AG04449 (cell line): ENCODE measurements around the gene HOXC11.
A peak's percentile ranks its signal among the peaks of the same experiment; 100 is the strongest.

Source experiments
- CTCF ChIA-PET: fragments of 350-600 bp; formaldehyde crosslinking; extraction: SDS; loops from one replicate; lab custom pipeline; 2021; ENCODE audit warnings: antibody characterized with exemption; lab: Yijun Ruan, JAX
- POLR2A ChIA-PET: fragments of 400-600, 350-600 bp; formaldehyde crosslinking; extraction: SDS; loops from one replicate; lab custom pipeline; 2020; ENCODE audit warnings: antibody characterized with exemption, inconsistent platforms; lab: Yijun Ruan, JAX
- DNase-seq: peaks from one replicate; pipeline ENCODE4 v3.0.0-alpha.2; 2010; ENCODE audit warnings: low read depth, low spot score
- H3K4me3 ChIP-seq: 2 replicates; pipeline ENCODE4 v1.5.1; 2011; ENCODE audit warnings: low read depth, mild to moderate bottlenecking, control low read depth, low read length
- TF ChIP-seq, protein P1 (sequence below): IDR thresholded peaks from one replicate; pipeline ENCODE4 v1.5.1; 2011; ENCODE audit warnings: mild to moderate bottlenecking, moderate library complexity, low read length, control low read depth, inconsistent platforms; ENCODE audit not compliant: insufficient read depth; ENCODE audit errors: missing control alignments

HOXC11 gene

DNA sequence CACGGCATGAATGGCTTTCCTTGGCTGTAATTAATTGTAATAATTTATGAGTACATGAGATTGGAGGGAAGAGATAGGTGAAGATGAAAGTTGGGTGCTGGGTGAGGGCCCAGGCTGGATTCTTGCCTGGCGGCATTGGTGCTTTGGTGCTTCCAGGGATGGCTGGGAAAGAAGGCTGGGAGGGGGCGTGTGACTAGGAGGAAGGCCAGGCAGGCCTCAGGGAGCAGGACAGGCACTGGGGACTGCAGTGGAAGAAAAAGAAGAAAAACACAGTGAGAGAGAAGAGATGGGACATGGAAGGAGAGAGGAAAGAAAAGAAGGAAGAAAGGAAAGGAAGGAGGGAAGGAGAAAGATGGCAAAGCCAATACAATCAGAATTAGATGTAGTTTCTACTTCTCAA is 30.7 kb downstream of the HOXC11 start:
- POLR2A ChIA-PET: interaction anchor here (1.0 to 1.8 kb wide), 4 partner anchors 8 to 212 kb away, joined by 3 to 7 read pairs (median 4); no protein-coding TSS in a partner anchor
- TF ChIP-seq, protein P1, sequence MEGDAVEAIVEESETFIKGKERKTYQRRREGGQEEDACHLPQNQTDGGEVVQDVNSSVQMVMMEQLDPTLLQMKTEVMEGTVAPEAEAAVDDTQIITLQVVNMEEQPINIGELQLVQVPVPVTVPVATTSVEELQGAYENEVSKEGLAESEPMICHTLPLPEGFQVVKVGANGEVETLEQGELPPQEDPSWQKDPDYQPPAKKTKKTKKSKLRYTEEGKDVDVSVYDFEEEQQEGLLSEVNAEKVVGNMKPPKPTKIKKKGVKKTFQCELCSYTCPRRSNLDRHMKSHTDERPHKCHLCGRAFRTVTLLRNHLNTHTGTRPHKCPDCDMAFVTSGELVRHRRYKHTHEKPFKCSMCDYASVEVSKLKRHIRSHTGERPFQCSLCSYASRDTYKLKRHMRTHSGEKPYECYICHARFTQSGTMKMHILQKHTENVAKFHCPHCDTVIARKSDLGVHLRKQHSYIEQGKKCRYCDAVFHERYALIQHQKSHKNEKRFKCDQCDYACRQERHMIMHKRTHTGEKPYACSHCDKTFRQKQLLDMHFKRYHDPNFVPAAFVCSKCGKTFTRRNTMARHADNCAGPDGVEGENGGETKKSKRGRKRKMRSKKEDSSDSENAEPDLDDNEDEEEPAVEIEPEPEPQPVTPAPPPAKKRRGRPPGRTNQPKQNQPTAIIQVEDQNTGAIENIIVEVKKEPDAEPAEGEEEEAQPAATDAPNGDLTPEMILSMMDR: no peak
- DNase-seq: no peak

DNA sequence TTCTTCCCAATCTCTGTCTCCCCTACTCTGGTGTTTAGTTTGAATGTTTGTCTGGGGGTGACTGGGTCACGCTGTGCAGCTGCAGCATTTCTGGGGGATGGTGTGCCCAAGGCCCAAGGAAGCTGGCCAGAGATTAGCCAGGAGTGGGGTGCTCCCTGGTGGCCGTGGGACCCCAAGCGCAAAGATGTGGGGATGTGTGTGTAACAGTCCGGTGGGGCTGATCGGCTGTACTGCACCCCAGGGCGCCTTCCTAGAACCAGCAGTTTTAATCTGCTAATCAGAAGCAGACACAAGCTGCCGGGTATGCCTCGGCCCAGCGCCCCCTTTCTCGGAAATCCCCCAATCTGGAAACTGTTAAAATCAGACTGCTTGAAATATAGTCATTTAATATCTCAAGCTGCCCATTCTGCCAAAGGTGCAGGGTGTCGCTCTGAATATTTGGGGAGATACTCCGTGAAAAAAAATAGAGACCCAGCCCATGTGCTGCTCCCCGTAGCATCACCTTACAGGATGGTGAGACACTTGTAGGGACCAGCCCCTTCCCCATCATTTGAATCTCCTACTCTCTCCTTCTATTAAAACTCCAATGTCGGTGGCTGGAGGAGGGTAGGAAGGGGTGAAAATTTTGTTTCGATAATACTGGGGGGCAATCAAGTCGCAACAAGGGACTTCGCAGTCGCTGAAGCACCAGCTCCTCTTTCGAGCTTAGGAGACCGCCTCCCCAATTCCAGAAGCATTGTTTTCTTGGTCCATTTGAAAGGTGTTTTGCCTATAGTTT is 31.3 kb downstream of the HOXC11 start:
- ChIA-PET POLR2A (interaction anchor here (0.8 to 1.8 kb wide), 5 partner anchors 9 to 211 kb away, joined by 3 to 7 read pairs (median 3); no protein-coding TSS in a partner anchor), CTCF (interaction anchor here (0.7 to 21.3 kb wide), 18 partner anchors 8 to 366 kb away, joined by 3 to 756 read pairs (median 5); partner anchors contain the start of genes HOXC10, HOXC5, HOXC6 and SMUG1)
- DNase-seq: no peak
- peak overlapping the region; percentile 96 for H3K4me3 ChIP-seq
- TF ChIP-seq, protein P1: peak; percentile 35

More for the DNA sequence above, 30.7 kb downstream of the HOXC11 start:
- H3K4me3 ChIP-seq: peak overlapping the region; percentile 96
- CTCF ChIA-PET: interaction anchor here (0.8 to 21.3 kb wide), 15 partner anchors 8 to 257 kb away, joined by 3 to 756 read pairs (median 5); partner anchors contain the start of genes HOXC10, HOXC5, HOXC6 and SMUG1

DNA sequence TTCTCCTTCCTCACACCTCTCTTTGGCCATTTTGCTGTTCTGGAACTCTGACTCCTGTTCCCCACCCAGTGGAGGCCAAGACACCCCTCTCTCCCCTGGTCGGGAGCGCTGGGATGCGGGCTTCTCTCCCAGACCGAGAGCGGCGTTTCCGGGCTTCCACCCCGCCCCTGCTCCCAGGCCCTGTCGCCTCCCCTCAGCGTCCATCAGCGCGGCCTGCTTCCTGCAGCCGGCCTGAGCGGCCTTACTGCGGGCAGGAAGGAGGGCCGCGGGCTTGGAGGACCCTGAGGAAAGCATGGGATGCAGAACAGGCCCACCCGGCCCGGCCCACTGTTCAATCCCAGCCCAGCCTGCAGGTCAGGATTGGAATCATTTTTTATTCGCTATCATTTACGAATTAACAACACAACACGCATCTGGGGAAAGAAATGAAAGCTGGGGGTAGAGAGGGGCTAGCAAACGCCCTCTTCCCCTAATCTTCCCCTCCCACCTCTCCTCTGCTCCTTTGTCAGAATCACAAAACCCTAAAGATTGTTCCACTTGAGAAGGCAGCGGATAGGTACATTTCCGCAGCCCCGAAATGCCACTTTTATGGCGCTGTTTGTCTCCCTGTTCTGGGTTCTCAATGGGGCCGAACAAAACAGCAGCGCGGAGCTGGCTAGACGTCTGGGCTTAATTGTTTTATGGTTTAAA is 32.1 kb downstream of the HOXC11 start:
- POLR2A ChIA-PET: interaction anchor here (0.8 to 2.3 kb wide), 6 partner anchors 9 to 186 kb away, joined by 3 to 10 read pairs (median 4); no protein-coding TSS in a partner anchor
- CTCF ChIA-PET: interaction anchor here (0.7 to 21.3 kb wide), 23 partner anchors 8 to 365 kb away, joined by 3 to 756 read pairs (median 5); partner anchors contain the start of genes HOXC10, HOXC5, HOXC6 and SMUG1
- TF ChIP-seq, protein P1: no peak
- H3K4me3 ChIP-seq: peak overlapping the region; percentile 96
- no peak for DNase-seq

DNA sequence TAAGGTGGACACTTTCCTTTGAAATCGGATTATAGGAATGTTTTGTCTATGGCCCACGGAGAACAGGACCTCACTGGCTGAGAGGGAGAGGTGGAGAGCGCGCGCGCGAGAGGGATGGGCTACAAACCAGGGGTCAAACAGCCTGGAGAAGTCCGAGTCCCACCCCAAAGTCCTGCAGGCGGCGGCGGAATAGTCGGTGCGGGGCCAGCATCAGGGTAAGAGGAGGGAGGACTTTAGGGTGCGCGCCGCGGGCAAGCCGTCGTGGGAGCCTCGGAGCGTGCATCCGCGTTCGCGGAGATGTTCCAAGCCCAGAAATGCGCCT is 32.6 kb downstream of the HOXC11 start:
- TF ChIP-seq, protein P1: no peak
- CTCF ChIA-PET: interaction anchor here (0.6 to 21.3 kb wide), 22 partner anchors 8 to 365 kb away, joined by 3 to 756 read pairs (median 5); partner anchors contain the start of genes HOXC10, HOXC5, HOXC6 and SMUG1
- POLR2A ChIA-PET: interaction anchor here (0.6 to 2.3 kb wide), 9 partner anchors 12 to 196 kb away, joined by 3 to 10 read pairs (median 4); partner anchors contain the start of gene HOXC5
- H3K4me3 ChIP-seq: peak overlapping the region; percentile 96
- DNase-seq: no peak

DNA sequence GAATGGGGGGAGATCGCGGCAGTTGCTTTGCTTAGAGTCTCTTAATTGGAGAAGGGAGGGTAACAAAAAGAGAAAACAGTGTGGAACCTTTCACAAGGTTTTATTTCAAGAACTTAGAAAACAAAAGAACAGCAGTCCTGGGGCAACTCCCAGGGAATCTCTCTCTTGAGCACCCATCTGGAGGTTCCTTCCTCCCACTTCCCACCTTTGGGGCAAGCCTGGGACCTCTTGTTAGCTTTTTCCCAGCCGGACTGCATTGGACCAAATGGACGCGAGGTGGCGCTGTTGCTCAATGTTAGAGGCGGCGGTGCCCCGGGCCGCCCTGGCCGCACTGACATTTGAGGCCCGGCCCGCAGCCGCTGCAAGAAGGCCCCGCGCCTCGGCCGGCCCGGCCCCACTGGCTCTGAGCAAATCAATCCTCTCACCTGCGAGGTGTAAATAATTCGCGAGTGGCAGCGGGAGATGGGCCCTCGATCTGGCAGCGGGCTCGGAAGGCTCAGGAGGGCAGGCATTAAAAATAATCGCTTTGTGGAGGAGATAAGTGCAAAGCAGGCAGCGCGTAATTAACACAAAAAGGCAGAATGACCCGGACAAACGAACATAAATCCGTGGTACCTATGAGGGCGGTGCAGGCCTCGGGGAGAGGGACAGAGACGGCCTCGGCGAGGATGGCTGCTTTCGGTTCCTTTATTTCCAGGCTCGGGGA is 33.1 kb downstream of the HOXC11 start:
- DNase-seq: no peak
- POLR2A ChIA-PET: interaction anchor here (0.6 to 3.2 kb wide), 11 partner anchors 11 to 195 kb away, joined by 3 to 23 read pairs (median 4); partner anchors contain the start of gene HOXC5
- H3K4me3 ChIP-seq: peak overlapping the region; percentile 96
- TF ChIP-seq, protein P1: peak; percentile 90
- CTCF ChIA-PET: interaction anchor here (0.6 to 21.3 kb wide), 24 partner anchors 8 to 374 kb away, joined by 3 to 756 read pairs (median 5); partner anchors contain the start of genes HOXC10, HOXC5, HOXC6 and HOXC9
